Karpas-422 (cell line): ENCODE measurements around the gene TMEM259. TPM values are rescaled to one million over a fixed set of nuclear protein-coding genes. Genes with fewer than 3 reads are reported as not detected.

Experiments
- DNase-seq: peaks from one replicate; pipeline ENCODE4 v3.0.0-alpha.2; 2015
- H2AFZ ChIP-seq: fragments of 200-600 bp; sonication (generic); 2 replicates; pipeline ENCODE4 v1.6.1; 2014; ENCODE audit warnings: antibody characterized with exemption, low read length, mixed read lengths
- H3K27ac ChIP-seq: fragments of 200-600 bp; sonication (generic); 2 replicates; pipeline ENCODE4 v1.5.1; 2014; ENCODE audit warnings: mild to moderate bottlenecking, low read length, moderate library complexity
- H3K27me3 ChIP-seq: fragments of 200-600 bp; sonication (generic); 2 replicates; pipeline ENCODE4 v1.6.1; 2014; ENCODE audit warnings: low read length, mixed read lengths
- H3K36me3 ChIP-seq: fragments of 200-600 bp; sonication (generic); 2 replicates; pipeline ENCODE4 v1.6.1; 2014; ENCODE audit warnings: low read length, mixed read lengths; ENCODE audit not compliant: insufficient read depth
- H3K4me1 ChIP-seq: fragments of 200-600 bp; sonication (generic); 2 replicates; pipeline ENCODE4 v1.6.1; 2014; ENCODE audit warnings: mild to moderate bottlenecking, low read length, mixed read lengths
- H3K4me2 ChIP-seq: fragments of 200-600 bp; sonication (generic); 2 replicates; pipeline ENCODE4 v1.6.1; 2014; ENCODE audit warnings: low read length, low read depth, mild to moderate bottlenecking; ENCODE audit not compliant: poor library complexity, severe bottlenecking
- H3K4me3 ChIP-seq: fragments of 200-600 bp; sonication (generic); 2 replicates; pipeline ENCODE4 v1.5.1; 2014; ENCODE audit warnings: mild to moderate bottlenecking, antibody characterized with exemption, low read length, mixed read lengths
- H3K79me2 ChIP-seq: fragments of 200-600 bp; sonication (generic); 2 replicates; pipeline ENCODE4 v1.6.1; 2014; ENCODE audit warnings: mild to moderate bottlenecking, low read length, mixed read lengths
- H3K9ac ChIP-seq: fragments of 200-600 bp; sonication (generic); 2 replicates; pipeline ENCODE4 v1.6.0; 2014; ENCODE audit warnings: low read length
- H3K9me2 ChIP-seq: fragments of 200-600 bp; sonication (generic), shearing (Covaris generic); replicated peaks from 2 replicates; pipeline ENCODE4 v1.6.0; 2014; ENCODE audit warnings: mild to moderate bottlenecking, low read length, moderate library complexity; ENCODE audit not compliant: insufficient read depth
- H3K9me3 ChIP-seq: fragments of 300-700, 200-600 bp; sonication (generic); 2 replicates; pipeline ENCODE4 v1.6.1; 2014; ENCODE audit warnings: low read length, mixed read lengths
- H4K20me1 ChIP-seq: fragments of 200-600 bp; sonication (generic); 2 replicates; pipeline ENCODE4 v1.6.1; 2014; ENCODE audit warnings: mild to moderate bottlenecking, antibody characterized with exemption, low read length, low read depth; ENCODE audit not compliant: insufficient read depth
- total RNA-seq: library from RNA; depleted of rRNA; stranded (reverse); fragments of >200 nt; shearing (Covaris generic); gene quantifications from 2 replicates; pipeline ENCODE4 v1.2.3, GENCODE V29; 2014; ENCODE audit warnings: low replicate concordance

The TMEM259 gene
- total RNA-seq, 1 experiment from 2014 or later: 133 TPM

GRCh38 chr19:1037621-1038064, 16.7 kb upstream of the TMEM259 start:
- Histone ChIP-seq H3K27me3 (no peaks in the 10 kb centered on the region), H3K9ac (peak overlapping the region; percentile 62), H3K27ac (peak overlapping the region; percentile 95), H3K4me2 (peak overlapping the region; percentile 87), H3K4me1 (peaks cover 42% of the 10 kb centered on the region), H2AFZ (no peak overlapping the region), H4K20me1 (0 out of 2 replicates have a peak, but pooled peaks cover 8% of the 10 kb centered on the region), H3K9me2 (no peaks in the 10 kb centered on the region), H3K4me3 (peak overlapping the region; percentile 79; the same call in 1 of the 2 replicates), H3K79me2 (no peaks in the 10 kb centered on the region), H3K36me3 (peaks cover 4% of the 10 kb centered on the region; the same call in 1 of the 2 replicates), H3K9me3 (no peaks in the 10 kb centered on the region)
- DNase-seq: peak; percentile 84

GRCh38 chr19:1035998-1036621, 15.2 kb upstream of the TMEM259 start:
- H3K4me2 ChIP-seq: no peak overlapping the region
- peaks cover 4% of the 10 kb centered on the region; the same call in 1 of the 2 replicates for H3K36me3 ChIP-seq
- no peaks in the 10 kb centered on the region for H3K9me2 ChIP-seq
- no peaks in the 10 kb centered on the region for H4K20me1 ChIP-seq
- H3K27ac ChIP-seq: no peak overlapping the region
- peaks cover 35% of the 10 kb centered on the region for H3K4me1 ChIP-seq
- H3K4me3 ChIP-seq: no peak overlapping the region
- no peaks in the 10 kb centered on the region for H3K9me3 ChIP-seq
- no peak overlapping the region for H3K9ac ChIP-seq
- no peaks in the 10 kb centered on the region for H3K79me2 ChIP-seq
- no peaks in the 10 kb centered on the region for H3K27me3 ChIP-seq
- no peak overlapping the region for H2AFZ ChIP-seq
- DNase-seq: no peak

- Histone ChIP-seq H3K27ac (no peak overlapping the region), H3K4me1 (peaks cover 15% of the 10 kb centered on the region), H4K20me1 (no peaks in the 10 kb centered on the region; the same call in 1 of the 2 replicates)
Measured at GRCh38 chr19:1032264-1032867, 11.4 kb upstream of the TMEM259 start.

GRCh38 chr19:1028062-1028926, 7.4 kb upstream of the TMEM259 start:
- H2AFZ ChIP-seq: no peak overlapping the region
- no peaks in the 10 kb centered on the region for H3K36me3 ChIP-seq
- H3K4me3 ChIP-seq: peak overlapping the region; percentile 69
- H3K27ac ChIP-seq: peak overlapping the region; percentile 67
- DNase-seq: peak; percentile 81
- H3K4me1 ChIP-seq: peaks cover 23% of the 10 kb centered on the region
- peaks cover 33% of the 10 kb centered on the region for H3K79me2 ChIP-seq
- peak overlapping the region; percentile 81 for H3K9ac ChIP-seq
- H3K4me2 ChIP-seq: peak overlapping the region; percentile 70
- no peaks in the 10 kb centered on the region for H3K27me3 ChIP-seq
- H3K9me2 ChIP-seq: no peaks in the 10 kb centered on the region
- H4K20me1 ChIP-seq: no peaks in the 10 kb centered on the region; the same call in 1 of the 2 replicates
- H3K9me3 ChIP-seq: no peaks in the 10 kb centered on the region

More at GRCh38 chr19:1032264-1032867, 11.4 kb upstream of the TMEM259 start:
- Histone ChIP-seq H2AFZ (no peak overlapping the region), H3K79me2 (peaks cover 24% of the 10 kb centered on the region), H3K4me3 (no peak overlapping the region), H3K9ac (no peak overlapping the region), H3K9me3 (no peaks in the 10 kb centered on the region), H3K36me3 (peaks cover 4% of the 10 kb centered on the region; the same call in 1 of the 2 replicates), H3K4me2 (no peak overlapping the region), H3K27me3 (no peaks in the 10 kb centered on the region), H3K9me2 (no peaks in the 10 kb centered on the region)
- no peak for DNase-seq

- H4K20me1 ChIP-seq: no peaks in the 10 kb centered on the region; the same call in 1 of the 2 replicates
- H3K9me2 ChIP-seq: no peaks in the 10 kb centered on the region
- no peak overlapping the region for H2AFZ ChIP-seq
- DNase-seq: no peak
- no peaks in the 10 kb centered on the region for H3K27me3 ChIP-seq
- H3K4me3 ChIP-seq: peak overlapping the region; percentile 69
- H3K4me1 ChIP-seq: peaks cover 27% of the 10 kb centered on the region
- H3K36me3 ChIP-seq: no peaks in the 10 kb centered on the region
- H3K9me3 ChIP-seq: no peaks in the 10 kb centered on the region
- H3K79me2 ChIP-seq: peaks cover 33% of the 10 kb centered on the region
- peak overlapping the region; percentile 81 for H3K9ac ChIP-seq
- H3K4me2 ChIP-seq: peak overlapping the region; percentile 70
- H3K27ac ChIP-seq: peak overlapping the region; percentile 67
Measured at GRCh38 chr19:1027650-1028061, 6.7 kb upstream of the TMEM259 start.

GRCh38 chr19:1026783-1027649, 6.1 kb upstream of the TMEM259 start:
- Histone ChIP-seq H4K20me1 (no peaks in the 10 kb centered on the region; the same call in 1 of the 2 replicates), H3K27ac (peak overlapping the region; percentile 67), H3K9me3 (no peaks in the 10 kb centered on the region), H3K4me3 (peak overlapping the region; percentile 69), H2AFZ (no peak overlapping the region), H3K4me2 (peak overlapping the region; percentile 70), H3K9me2 (no peaks in the 10 kb centered on the region), H3K79me2 (peaks cover 33% of the 10 kb centered on the region), H3K27me3 (no peaks in the 10 kb centered on the region), H3K4me1 (peaks cover 32% of the 10 kb centered on the region), H3K36me3 (no peaks in the 10 kb centered on the region), H3K9ac (peak overlapping the region; percentile 81)
- DNase-seq: peak; percentile 76

GRCh38 chr19:1025960-1026782, 5.2 kb upstream of the TMEM259 start, which contains the start of gene CNN2:
TSS of gene CNN2 (plus strand) at chr19:1026608. CDS start at chr19:1026662, 54 bp downstream.
- peak; percentile 89 for DNase-seq
- Histone ChIP-seq H4K20me1 (no peaks in the 10 kb centered on the region; the same call in 1 of the 2 replicates), H3K36me3 (no peaks in the 10 kb centered on the region), H2AFZ (peak within 1 kb of the TSS; percentile 95), H3K27me3 (no peaks in the 10 kb centered on the region), H3K4me3 (peak within 1 kb of the TSS; percentile 69), H3K9me3 (no peaks in the 10 kb centered on the region), H3K4me1 (peaks cover 40% of the 10 kb centered on the region), H3K79me2 (peaks cover 33% of the 10 kb centered on the region), H3K4me2 (peak within 1 kb of the TSS; percentile 70), H3K9me2 (no peaks in the 10 kb centered on the region), H3K9ac (peak within 1 kb of the TSS; percentile 81), H3K27ac (peak within 1 kb of the TSS; percentile 67)
